Breast epithelium (tissue), 3 donors: ENCODE measurements around the gene TTLL13.

Source experiments
- CTCF ChIP-seq, 3 donors: fragments of 450-650 bp; IDR thresholded peaks; one replicate each; pipeline ENCODE4 v1.5.1; 2016 to 2017; ENCODE audit warnings: antibody characterized with exemption in 3 of 3, mild to moderate bottlenecking in 3 of 3, moderate library complexity in 3 of 3
- POLR2A ChIP-seq: fragments of 450-650 bp; IDR thresholded peaks from one replicate; pipeline ENCODE4 v1.6.1; 2016; ENCODE audit warnings: antibody characterized with exemption, mild to moderate bottlenecking, moderate library complexity

DNA sequence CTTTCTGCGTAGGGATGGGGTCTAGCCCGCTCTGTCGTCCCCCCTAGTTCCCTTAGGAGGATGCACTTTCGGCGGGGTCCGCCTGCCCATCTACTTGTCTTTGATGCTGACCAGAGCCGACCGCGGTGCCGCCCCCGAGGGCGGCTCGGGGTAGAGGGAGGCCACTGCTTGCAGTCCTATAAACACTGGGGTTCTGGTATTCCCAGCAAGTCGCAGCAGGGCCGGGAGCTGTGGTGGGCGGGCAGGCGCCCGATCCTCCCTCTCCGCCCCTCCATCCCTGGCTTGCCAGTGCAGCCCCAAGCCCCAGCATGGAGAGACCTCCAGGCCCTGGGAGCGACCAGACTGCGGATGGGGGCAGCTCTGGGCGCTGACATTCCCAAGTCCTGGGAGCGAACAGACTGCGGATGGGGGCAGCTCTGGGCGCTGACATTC, 47.4 kb upstream of the TTLL13 start:
- TF ChIP-seq POLR2A = no peak
- no peak for TF ChIP-seq CTCF (IDR thresholded peaks at IDR 0.05)
